Measurements from ENCODE around the gene DNMBP.
"Not testable (repeated sequence)": the region's sequence is repeated elsewhere in the genome, so short reads cannot be mapped to it uniquely, and the experiment has no call there.

Gene DNMBP

DNA sequence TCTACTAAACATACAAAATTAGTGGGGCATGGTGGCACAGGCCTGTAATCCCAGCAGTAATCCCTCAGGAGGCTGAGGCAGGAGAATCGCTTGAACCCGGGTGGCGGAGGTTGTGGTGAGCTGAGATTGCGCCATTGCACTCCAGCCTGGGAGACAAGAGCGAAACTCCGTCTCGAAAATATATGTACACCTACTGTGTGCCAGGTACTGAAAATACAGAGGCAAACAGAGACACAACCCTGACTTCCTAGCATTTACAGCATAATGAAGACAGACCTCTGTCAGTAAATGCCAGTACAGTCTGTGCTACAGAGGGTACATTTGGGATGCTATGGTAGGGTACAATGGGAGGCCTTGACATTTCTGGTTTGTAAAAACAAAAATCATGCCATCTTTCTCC is 160.7 kb downstream of the DNMBP start:
- no peak overlapping the region for H3K27ac ChIP-seq
- no peak for DNase-seq
- H3K27me3 ChIP-seq (replicated peaks), result no peaks in the 10 kb centered on the region
- H3K36me3 ChIP-seq (replicated peaks), result no peaks in the 10 kb centered on the region
- in situ Hi-C loops (cut with HindIII; ENCODE audit: low pct_ligation_motif_present, low sequenced_read_pairs), result loop anchor here (25.0 kb wide), 1 partner anchor 313 kb away; no protein-coding TSS in a partner anchor
- TF ChIP-seq, protein P1, sequence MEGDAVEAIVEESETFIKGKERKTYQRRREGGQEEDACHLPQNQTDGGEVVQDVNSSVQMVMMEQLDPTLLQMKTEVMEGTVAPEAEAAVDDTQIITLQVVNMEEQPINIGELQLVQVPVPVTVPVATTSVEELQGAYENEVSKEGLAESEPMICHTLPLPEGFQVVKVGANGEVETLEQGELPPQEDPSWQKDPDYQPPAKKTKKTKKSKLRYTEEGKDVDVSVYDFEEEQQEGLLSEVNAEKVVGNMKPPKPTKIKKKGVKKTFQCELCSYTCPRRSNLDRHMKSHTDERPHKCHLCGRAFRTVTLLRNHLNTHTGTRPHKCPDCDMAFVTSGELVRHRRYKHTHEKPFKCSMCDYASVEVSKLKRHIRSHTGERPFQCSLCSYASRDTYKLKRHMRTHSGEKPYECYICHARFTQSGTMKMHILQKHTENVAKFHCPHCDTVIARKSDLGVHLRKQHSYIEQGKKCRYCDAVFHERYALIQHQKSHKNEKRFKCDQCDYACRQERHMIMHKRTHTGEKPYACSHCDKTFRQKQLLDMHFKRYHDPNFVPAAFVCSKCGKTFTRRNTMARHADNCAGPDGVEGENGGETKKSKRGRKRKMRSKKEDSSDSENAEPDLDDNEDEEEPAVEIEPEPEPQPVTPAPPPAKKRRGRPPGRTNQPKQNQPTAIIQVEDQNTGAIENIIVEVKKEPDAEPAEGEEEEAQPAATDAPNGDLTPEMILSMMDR (IDR thresholded peaks at IDR 0.05; ENCODE audit: low read depth, low read length, missing control alignments), result no peak
- no peak overlapping the region for H3K4me3 ChIP-seq (ENCODE audit: low read depth, low read length)

DNA sequence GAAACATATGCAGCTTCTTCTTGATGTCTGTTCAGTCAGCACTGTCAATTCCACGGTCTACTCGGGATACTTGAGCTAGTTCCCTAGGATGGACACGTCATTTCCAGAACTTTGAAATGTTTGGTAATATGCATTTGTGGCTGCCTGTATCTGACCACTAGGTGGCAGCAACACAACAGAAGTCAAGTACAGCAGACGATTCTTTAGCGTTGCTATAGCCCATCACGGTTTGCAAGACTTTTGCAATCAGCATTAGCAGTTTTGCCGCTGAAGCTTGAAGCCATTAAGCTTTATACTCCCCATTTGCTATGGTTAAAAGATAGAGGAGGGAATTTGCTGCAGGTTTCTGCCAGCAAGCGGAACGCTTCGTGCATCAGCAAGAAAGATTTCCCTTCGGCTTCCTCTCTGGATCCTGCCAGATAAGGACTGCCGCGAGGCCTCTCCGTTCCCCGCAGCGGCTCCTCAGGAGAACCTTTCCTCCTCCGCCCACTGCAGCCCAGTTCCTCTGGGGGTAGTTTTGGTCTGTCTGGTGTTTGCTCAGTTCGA is 163.8 kb downstream of the DNMBP start:
- TF ChIP-seq, protein P1 (IDR thresholded peaks at IDR 0.05; ENCODE audit: low read depth, low read length, missing control alignments), result peak; percentile 90
- Histone ChIP-seq H3K4me3 (ENCODE audit: low read depth, low read length) (peak overlapping the region; percentile 26), H3K36me3 (replicated peaks) (no peaks in the 10 kb centered on the region), H3K27me3 (replicated peaks) (no peaks in the 10 kb centered on the region), H3K27ac (no peak overlapping the region)
- DNase-seq, result peak; percentile 92
- in situ Hi-C loops (cut with HindIII; ENCODE audit: low pct_ligation_motif_present, low sequenced_read_pairs), result loop anchor here (25.0 kb wide), 1 partner anchor 316 kb away; no protein-coding TSS in a partner anchor

DNA sequence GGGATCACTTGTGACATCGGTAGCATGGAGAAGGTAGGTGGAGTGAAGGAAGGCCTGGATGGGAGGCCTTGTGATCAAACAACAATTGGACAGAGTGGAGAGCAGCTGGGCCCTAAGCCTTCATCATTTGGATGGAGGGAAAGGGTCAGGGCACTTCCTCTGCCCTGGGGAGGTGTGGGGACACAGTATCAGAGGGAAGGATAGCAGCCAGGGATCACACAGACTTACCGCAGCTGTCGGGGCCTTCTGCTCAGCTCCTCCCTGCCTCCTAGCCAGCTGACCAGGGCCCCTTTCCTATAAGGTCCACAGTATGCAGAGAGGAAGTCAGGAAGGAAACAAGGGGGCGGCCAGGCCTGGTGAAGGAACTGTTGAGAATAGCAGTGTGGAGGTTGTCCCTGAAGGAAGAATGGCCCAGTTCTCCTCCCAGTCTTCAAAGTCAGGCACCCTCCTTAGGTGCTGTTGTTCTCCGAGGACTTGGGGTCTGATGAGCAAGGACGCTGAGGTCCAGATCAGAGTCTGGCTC is 165.3 kb downstream of the DNMBP start:
- Histone ChIP-seq H3K27me3 (replicated peaks) (no peaks in the 10 kb centered on the region), H3K4me3 (ENCODE audit: low read depth, low read length) (no peak overlapping the region), H3K27ac (no peak overlapping the region), H3K36me3 (replicated peaks) (no peaks in the 10 kb centered on the region)
- TF ChIP-seq, protein P1 (IDR thresholded peaks at IDR 0.05; ENCODE audit: low read depth, low read length, missing control alignments), result no peak
- no peak for DNase-seq
- in situ Hi-C loops (cut with HindIII; ENCODE audit: low pct_ligation_motif_present, low sequenced_read_pairs), result loop anchor here (25.0 kb wide), 1 partner anchor 318 kb away; no protein-coding TSS in a partner anchor

DNA sequence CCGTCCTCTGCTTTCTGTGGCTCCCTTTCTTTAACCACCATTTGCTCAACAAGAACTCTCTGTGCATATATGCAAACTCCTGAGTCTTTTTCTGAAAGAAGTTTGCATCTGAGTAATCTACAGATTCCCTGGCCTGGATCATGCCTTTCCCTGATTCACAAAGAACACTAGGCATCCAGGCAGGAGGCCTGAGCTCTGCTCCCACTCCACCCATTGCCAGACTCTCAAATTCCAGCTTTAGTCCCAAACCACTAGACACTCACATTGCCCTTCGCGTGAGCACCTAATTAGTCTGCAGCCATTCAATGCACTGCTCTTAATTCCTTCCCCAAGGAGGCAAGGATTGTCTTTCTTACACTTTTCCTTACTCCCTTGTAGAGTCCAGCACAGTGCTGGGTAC is 166.4 kb downstream of the DNMBP start:
- DNase-seq, result no peak
- in situ Hi-C loops (cut with HindIII; ENCODE audit: low pct_ligation_motif_present, low sequenced_read_pairs), result loop anchor here (25.0 kb wide), 1 partner anchor 319 kb away; no protein-coding TSS in a partner anchor
- Histone ChIP-seq H3K4me3 (ENCODE audit: low read depth, low read length) (no peak overlapping the region), H3K27ac (no peak overlapping the region), H3K36me3 (replicated peaks) (no peaks in the 10 kb centered on the region), H3K27me3 (replicated peaks) (no peaks in the 10 kb centered on the region)
- TF ChIP-seq, protein P1 (IDR thresholded peaks at IDR 0.05; ENCODE audit: low read depth, low read length, missing control alignments), result no peak

DNA sequence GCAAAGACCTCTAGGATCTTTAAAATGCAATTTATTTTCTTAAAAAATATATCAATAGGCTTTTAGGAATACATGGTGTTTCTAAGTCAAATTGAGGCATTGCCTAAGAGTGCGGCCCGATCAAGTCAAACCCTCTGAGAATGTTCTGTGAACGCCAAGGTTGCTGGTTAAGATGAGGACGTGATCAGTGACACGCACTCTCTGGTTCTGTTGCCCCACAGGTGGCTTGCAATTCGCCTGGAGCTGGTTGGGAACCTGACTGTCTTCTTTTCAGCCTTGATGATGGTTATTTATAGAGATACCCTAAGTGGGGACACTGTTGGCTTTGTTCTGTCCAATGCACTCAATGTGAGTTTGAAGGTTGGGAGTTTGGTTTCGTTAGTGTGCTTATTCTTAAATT is 168.0 kb downstream of the DNMBP start:
- in situ Hi-C loops (cut with HindIII; ENCODE audit: low pct_ligation_motif_present, low sequenced_read_pairs), result loop anchor here (25.0 kb wide), 1 partner anchor 321 kb away; no protein-coding TSS in a partner anchor
- TF ChIP-seq, protein P1 (IDR thresholded peaks at IDR 0.05; ENCODE audit: low read depth, low read length, missing control alignments), result no peak

DNA sequence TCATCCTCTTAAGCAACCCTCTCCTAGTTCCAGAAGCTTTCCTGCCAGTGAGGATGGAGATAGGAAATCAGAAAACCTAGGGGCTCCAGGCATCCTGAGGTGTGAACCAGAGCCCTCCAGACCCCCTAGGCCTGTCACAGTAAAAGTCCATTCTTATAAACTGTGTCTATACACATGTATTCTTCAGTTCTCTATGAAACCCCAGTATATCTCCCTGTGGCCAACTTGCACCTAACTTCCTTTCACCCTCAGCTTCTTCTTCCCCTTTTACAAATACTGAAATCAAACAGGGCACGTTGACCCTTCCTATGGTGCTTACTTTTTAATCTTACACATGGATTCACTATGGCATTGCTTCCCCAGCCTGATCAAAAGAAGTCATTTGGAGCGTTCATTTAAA is 168.9 kb downstream of the DNMBP start:
- in situ Hi-C loops (cut with HindIII; ENCODE audit: low pct_ligation_motif_present, low sequenced_read_pairs), result loop anchor here (25.0 kb wide), 1 partner anchor 321 kb away; no protein-coding TSS in a partner anchor
- DNase-seq; H3K27me3 ChIP-seq (replicated peaks); H3K4me3 ChIP-seq (ENCODE audit: low read depth, low read length); H3K27ac ChIP-seq; H3K36me3 ChIP-seq (replicated peaks): not testable (repeated sequence)

More for the DNA sequence above, 168.0 kb downstream of the DNMBP start:
- no peak overlapping the region for H3K4me3 ChIP-seq (ENCODE audit: low read depth, low read length)
- H3K27me3 ChIP-seq (replicated peaks), result no peaks in the 10 kb centered on the region
- H3K27ac ChIP-seq, result no peak overlapping the region
- no peaks in the 10 kb centered on the region for H3K36me3 ChIP-seq (replicated peaks)
- no peak for DNase-seq

All from brain microvascular endothelial cell (primary cell).